Astrocyte of the spinal cord (primary cell): ENCODE measurements around the gene THAP4.

ENCODE experiments used
- DNase-seq: peaks from one replicate; pipeline ENCODE4 v3.0.0; 2011; ENCODE audit warnings: low read depth, low spot score
- H3K4me3 ChIP-seq: 2 replicates; pipeline ENCODE4 v1.5.1; 2011; ENCODE audit warnings: low read depth, mild to moderate bottlenecking, low read length, moderate library complexity
- in situ Hi-C: cut with HindIII; loops from 2 replicates; pipeline ENCODE4 v1.10.0; 2017; ENCODE audit warnings: low sequenced_read_pairs
- TF ChIP-seq, protein P1 (sequence below): IDR thresholded peaks from 2 replicates; pipeline ENCODE4 v1.5.1; 2012; ENCODE audit warnings: low read depth, mild to moderate bottlenecking, low read length, inconsistent platforms

THAP4 gene, protein sequence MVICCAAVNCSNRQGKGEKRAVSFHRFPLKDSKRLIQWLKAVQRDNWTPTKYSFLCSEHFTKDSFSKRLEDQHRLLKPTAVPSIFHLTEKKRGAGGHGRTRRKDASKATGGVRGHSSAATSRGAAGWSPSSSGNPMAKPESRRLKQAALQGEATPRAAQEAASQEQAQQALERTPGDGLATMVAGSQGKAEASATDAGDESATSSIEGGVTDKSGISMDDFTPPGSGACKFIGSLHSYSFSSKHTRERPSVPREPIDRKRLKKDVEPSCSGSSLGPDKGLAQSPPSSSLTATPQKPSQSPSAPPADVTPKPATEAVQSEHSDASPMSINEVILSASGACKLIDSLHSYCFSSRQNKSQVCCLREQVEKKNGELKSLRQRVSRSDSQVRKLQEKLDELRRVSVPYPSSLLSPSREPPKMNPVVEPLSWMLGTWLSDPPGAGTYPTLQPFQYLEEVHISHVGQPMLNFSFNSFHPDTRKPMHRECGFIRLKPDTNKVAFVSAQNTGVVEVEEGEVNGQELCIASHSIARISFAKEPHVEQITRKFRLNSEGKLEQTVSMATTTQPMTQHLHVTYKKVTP

DNA sequence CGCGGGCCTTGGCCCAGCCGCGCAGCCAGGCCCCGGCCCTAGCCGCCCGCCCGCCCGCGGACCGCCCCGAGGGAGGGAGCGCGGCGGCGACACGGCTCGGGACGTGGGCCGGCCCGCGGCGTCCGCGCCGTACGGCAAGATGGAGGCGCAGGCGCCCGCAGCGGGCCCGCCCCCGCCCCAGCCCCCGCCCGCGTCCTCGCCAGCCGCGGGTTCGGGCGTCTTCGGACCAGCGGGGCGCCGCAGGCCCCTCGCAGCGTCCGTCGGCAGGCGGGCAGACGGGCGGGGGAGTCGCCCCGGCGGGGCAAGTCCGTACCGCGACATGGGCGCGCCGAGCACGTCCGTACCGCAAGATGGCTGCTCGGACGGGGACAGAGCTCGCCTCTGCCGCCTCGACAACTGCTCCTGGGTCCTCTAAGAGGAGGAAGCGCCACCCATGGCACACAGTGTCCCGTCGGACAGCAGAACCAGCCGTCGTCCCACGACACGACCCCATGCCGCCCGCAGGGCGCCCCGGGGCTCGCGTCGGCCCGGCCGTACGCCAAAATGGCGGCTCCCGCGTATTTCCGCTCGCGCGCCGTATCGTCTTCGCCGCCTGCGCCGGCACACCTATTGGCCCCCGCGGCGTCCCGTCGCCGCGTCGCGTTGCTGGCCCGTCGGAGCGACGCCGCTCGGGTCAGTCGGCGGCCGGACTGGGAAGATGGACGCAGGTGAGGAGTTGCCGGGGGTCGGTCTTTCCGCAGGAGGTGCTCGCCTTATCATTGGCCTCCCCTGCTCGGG lies at the start of gene THAP4, which contains the start of gene ATG4B:
TSS of gene THAP4 (minus strand) at position 141 of the 777 bp plus-strand sequence. CDS start 141 bp downstream, outside the sequence.
TSS of gene ATG4B (plus strand) at position 676 of the 777 bp plus-strand sequence. CDS start at position 698, 22 bp downstream.
- in situ Hi-C loops = no loop called here
- H3K4me3 ChIP-seq = peak within 1 kb of the TSS; percentile 75
- TF ChIP-seq, protein P1, sequence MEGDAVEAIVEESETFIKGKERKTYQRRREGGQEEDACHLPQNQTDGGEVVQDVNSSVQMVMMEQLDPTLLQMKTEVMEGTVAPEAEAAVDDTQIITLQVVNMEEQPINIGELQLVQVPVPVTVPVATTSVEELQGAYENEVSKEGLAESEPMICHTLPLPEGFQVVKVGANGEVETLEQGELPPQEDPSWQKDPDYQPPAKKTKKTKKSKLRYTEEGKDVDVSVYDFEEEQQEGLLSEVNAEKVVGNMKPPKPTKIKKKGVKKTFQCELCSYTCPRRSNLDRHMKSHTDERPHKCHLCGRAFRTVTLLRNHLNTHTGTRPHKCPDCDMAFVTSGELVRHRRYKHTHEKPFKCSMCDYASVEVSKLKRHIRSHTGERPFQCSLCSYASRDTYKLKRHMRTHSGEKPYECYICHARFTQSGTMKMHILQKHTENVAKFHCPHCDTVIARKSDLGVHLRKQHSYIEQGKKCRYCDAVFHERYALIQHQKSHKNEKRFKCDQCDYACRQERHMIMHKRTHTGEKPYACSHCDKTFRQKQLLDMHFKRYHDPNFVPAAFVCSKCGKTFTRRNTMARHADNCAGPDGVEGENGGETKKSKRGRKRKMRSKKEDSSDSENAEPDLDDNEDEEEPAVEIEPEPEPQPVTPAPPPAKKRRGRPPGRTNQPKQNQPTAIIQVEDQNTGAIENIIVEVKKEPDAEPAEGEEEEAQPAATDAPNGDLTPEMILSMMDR = no peak
- peak; percentile 89 for DNase-seq

DNA sequence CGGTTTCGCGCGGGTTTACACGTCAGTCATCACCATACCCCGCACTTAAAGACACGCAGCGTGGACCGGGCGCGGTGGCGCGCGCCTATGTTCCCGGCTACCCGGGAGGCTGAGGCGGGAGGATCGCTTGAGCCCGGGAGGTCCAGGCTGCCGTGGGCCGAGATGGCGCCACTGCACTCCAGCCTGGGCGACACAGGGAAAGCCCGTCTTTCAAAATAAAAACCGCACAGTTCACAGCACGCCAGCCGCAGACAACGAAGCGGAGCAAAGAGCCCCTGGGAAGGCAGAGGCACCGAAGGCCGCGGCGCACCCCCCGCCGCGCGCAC lies 49.3 kb upstream of the THAP4 start:
- in situ Hi-C loops = no loop called here
- TF ChIP-seq, protein P1 = no peak
- DNase-seq = no peak
- peak overlapping the region; percentile 86 for H3K4me3 ChIP-seq

DNA sequence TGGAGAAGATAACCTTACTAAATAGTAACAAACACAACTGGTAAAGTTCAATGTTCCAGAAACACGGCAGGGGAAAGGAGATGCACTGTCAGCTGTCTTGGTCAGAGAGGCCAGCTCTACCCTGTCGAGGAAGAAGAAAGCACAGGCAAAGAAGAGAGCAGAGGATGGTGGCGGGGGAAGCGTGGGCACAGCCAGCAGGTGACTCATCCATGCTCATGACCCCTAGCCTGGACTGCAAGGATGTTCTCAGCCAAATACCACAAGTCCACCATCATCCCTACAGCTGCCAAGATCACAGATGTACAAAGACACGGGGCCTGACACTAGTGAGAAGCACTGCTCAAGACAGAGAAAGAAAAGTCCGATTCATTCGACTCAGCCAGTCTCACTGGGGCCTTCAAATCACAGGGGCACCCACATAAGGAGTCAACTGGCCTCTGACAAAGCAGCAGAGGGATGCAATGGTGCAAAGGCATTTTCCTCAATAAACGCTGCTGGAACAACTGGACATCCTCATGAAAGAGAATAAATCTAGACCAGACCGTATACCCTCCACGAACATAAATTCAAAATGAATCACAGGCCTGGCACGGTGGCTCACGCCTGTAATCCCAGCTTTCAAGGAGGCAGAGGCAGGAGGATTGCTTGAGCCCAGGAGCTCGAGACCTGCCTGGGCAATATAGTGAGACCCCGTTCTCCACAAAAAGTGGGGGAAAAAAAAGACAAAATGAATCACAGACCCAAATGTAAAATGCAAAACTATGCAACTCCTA lies 44.1 kb upstream of the THAP4 start:
- peak; percentile 95 for DNase-seq
- in situ Hi-C loops = no loop called here
- TF ChIP-seq, protein P1 = no peak
- no peak overlapping the region for H3K4me3 ChIP-seq

DNA sequence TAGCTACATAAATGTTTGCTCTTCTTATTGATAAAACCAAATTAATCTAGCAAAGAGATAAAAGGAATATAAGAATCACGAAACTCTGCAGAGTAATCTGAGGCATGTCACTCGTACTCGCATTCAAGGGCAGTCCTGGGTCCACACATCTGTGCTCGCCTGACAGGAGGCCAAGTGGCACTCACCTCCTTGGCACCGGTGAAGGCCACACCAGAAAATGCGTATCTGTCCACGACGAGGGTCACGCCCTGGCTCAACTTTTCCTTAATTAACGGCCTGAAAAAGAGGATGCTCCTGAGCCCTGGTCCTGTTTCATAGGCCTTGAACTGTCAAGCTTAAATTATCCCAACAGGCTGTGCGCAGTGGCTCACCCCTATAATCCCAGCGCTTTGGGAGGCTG lies 43.1 kb upstream of the THAP4 start:
- DNase-seq = no peak
- H3K4me3 ChIP-seq = no peak overlapping the region
- in situ Hi-C loops = no loop called here
- TF ChIP-seq, protein P1 = no peak

DNA sequence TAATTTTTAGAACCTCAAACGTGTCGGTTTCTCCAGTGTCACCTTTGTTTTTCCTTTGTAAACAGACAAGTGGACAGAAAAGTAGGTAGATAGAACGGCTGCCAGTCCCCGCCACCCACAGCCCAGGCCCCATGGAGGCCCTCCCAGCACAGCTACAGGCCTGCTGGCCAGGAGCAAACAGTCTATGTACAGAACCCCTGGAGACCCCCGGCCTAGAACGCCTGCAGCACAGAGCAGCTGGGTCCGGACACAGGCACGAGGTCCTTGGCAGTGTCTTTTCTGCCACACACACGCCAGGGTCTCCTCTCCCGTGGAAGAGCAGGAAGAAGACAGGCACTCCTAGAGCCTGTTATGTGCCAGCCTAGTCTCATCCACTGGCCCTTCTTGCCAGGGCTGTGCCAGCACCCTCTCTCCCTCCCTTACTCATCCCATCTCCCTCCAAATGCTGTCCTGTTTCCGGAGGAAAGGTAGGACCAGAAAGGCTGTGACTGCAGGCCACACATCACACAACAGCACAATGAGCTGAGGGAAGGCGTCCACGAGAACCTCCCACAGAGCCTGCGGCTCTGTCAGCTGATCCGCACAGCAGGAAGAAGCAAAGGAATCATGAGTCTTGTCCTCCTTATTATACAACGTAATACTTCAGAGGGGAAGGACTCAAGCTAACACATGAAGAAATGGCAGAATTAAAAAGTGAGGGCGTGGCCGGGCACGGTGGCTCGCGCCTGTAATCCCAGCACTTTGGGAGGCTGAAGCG lies 42.0 kb upstream of the THAP4 start:
- no peak overlapping the region for H3K4me3 ChIP-seq
- in situ Hi-C loops = no loop called here
- DNase-seq = no peak
- TF ChIP-seq, protein P1 = no peak

DNA sequence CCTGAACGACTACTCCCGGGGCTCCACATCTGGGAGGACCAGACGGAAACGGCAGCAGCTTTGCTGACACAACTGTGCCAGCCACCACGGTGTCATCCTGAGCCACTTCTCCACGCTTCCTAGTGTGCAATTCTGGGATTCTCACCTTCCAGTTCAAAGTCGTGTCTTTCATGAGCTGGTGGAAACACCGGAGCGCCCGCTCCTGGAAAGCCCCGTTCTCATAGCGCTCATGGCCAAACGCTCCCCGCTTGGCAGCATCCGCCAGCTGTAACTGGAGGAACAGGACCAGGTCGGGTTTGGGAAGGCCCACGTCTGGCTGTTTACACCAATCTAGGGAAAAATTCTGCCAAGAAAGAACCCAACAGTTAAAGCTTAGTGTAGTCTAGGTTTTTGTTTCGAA lies 41.3 kb upstream of the THAP4 start:
- H3K4me3 ChIP-seq = no peak overlapping the region
- DNase-seq = no peak
- TF ChIP-seq, protein P1 = no peak
- in situ Hi-C loops = no loop called here
